Activated T-cell treated with anti-CD3 and anti-CD28 coated beads, Interleukin-2, amount 50 U/mL, for 4 hours (primary cell): Measurements from ENCODE around the gene MAPKBP1. TPM values are rescaled to one million over a fixed set of nuclear protein-coding genes. Genes with fewer than 3 reads are reported as not detected.

Source experiments
- ATAC-seq, 2 donors: fragments of 200-7000 bp; cut with Tn5 transposase; one replicate each; pipeline ENCODE4 v1.10.0; 2021
- DNase-seq: peaks from one replicate; pipeline ENCODE4 v3.0.0-alpha.2; 2020
- H3K27me3 Mint-ChIP-seq: one replicate; pipeline ENCODE4 v1.8.0; 2021; ENCODE audit warnings: low read depth, mixed read lengths
- H3K36me3 Mint-ChIP-seq: one replicate; pipeline ENCODE4 v1.8.0; 2022; ENCODE audit warnings: mixed read lengths; ENCODE audit not compliant: insufficient read depth
- H3K4me1 Mint-ChIP-seq: one replicate; pipeline ENCODE4 v1.8.0; 2021; ENCODE audit warnings: low read depth, mixed read lengths
- H3K4me3 Mint-ChIP-seq: one replicate; pipeline ENCODE4 v1.8.0; 2021; ENCODE audit warnings: mild to moderate bottlenecking, moderate library complexity, mixed read lengths
- H3K9me3 Mint-ChIP-seq: one replicate; pipeline ENCODE4 v1.8.0; 2021; ENCODE audit warnings: mixed read lengths
- total RNA-seq, 3 donors: library from RNA; stranded (reverse); gene quantifications; one replicate each; pipeline ENCODE4 v1.2.1, GENCODE V29; 2021

MAPKBP1 gene
- total RNA-seq, 3 donors from 2014 or later: 21.9 to 23.3 (median 22.5) TPM

DNA sequence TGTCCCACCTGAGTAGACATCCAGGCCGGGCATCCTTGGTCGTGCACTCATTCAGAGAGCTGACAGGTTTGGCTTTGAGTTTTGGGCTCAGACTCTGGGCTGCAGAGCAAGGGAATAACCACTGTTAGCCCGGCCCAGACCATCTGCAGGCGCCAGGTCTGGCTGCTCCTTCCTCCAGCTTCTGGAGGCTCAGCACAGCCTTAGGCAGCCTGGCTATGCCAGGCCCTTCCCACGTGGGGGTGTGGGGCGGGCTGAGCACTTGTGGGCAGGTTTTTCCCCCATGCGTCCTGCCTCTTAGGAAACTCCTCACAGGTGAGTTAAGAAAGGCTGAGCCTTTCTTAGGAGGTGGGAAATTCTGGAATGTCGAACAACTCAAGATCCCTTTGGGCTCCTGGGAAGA, 75.6 kb downstream of the MAPKBP1 start:
- no peaks in the 10 kb centered on the region for H3K27me3 Mint-ChIP-seq
- no peaks in the 10 kb centered on the region for H3K9me3 Mint-ChIP-seq
- H3K4me3 Mint-ChIP-seq: no peak overlapping the region
- no peak for ATAC-seq
- no peaks in the 10 kb centered on the region for H3K4me1 Mint-ChIP-seq
- DNase-seq: no peak
- peaks cover 12% of the 10 kb centered on the region for H3K36me3 Mint-ChIP-seq

DNA sequence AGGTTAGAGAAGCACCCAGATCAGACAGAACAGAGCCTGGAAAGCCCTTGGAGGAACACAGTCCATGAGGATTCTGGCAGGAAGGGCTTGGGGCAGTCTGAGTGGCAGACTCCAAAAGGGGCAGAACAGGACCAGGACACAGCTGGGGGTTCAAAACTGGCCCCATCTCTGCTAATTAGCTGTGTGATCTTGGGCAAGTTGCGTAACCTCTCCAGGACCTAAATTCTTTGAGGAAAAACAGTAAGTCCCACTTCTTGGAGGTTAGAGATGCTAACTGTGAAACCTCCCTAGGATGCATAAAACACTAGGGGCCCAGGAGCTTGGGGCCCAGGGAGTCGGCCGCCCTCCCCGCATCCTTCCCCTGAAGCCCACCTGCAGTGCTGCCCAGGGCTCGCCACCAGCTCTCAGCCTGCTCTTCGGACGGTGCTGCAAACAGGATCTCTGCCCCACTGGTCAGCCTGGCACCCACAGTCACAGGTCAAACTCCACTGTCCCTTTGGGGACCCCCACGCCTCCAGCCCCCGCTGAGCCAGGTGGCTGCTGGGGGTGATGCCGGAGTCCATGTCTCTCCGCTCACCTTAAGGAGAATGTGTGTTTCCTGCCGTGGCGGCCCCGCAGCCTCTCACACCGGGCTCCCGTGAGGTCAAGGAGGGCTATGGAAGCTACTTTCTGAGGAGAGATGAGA, 76.3 kb downstream of the MAPKBP1 start:
- H3K9me3 Mint-ChIP-seq: no peaks in the 10 kb centered on the region
- ATAC-seq (no peak), DNase-seq (no peak)
- no peak overlapping the region for H3K4me3 Mint-ChIP-seq
- H3K4me1 Mint-ChIP-seq: no peaks in the 10 kb centered on the region
- peaks cover 12% of the 10 kb centered on the region for H3K36me3 Mint-ChIP-seq
- no peaks in the 10 kb centered on the region for H3K27me3 Mint-ChIP-seq

DNA sequence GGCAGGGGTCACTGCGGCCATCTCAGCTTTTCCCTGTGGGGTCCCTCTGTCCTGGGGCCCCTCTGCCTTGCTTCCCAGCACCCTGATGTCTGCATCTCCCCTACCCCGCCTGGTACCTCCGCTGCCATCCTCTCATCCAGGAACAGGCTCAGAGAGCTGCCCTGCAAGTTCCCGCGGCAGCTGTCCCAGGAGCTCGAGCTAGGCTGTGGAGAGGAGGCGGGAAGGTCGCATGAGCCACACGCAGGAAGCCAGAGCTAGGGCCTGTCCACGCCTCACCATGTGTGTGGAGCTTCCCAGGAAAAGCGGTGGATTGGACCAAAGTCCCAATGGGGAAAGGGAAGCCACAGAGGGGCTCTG, 76.9 kb downstream of the MAPKBP1 start:
- ATAC-seq: no peak
- no peak for DNase-seq
- H3K27me3 Mint-ChIP-seq: no peaks in the 10 kb centered on the region
- H3K9me3 Mint-ChIP-seq: no peaks in the 10 kb centered on the region
- no peak overlapping the region for H3K4me3 Mint-ChIP-seq
- peaks cover 10% of the 10 kb centered on the region for H3K36me3 Mint-ChIP-seq
- no peaks in the 10 kb centered on the region for H3K4me1 Mint-ChIP-seq

DNA sequence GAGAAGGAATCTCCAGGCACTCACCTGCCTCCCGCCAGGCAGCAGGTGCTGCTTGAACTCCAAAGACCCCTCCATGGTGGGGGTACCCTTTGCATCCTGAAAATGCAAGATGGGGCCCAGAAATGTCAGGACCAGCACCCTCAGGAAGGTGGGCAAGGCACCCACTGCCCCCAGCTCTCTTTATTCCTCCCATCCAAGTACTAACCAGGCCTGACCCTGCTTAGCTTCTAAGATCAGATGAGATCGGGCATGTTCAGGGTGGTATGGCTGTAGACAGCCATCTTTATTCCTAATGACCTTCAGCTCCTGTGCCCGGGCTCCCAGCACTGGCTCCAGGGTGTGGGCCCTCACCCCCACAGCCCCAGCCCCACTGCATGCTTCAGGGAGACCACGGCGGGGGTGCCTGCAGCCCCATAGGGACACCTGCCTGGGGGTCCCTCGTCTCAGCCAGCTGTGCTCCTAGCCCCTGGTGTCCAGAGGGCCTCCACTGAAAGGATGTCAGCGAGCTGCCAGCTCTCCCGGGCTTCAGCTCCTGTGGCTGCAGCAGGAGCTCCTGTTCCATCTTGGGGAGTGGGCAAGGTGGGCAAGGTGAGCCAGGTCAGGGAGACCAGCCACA, 77.6 kb downstream of the MAPKBP1 start:
- H3K27me3 Mint-ChIP-seq: no peaks in the 10 kb centered on the region
- no peak overlapping the region for H3K4me3 Mint-ChIP-seq
- H3K9me3 Mint-ChIP-seq: no peaks in the 10 kb centered on the region
- no peaks in the 10 kb centered on the region for H3K4me1 Mint-ChIP-seq
- no peak for DNase-seq
- no peak for ATAC-seq
- H3K36me3 Mint-ChIP-seq: peaks cover 6% of the 10 kb centered on the region

DNA sequence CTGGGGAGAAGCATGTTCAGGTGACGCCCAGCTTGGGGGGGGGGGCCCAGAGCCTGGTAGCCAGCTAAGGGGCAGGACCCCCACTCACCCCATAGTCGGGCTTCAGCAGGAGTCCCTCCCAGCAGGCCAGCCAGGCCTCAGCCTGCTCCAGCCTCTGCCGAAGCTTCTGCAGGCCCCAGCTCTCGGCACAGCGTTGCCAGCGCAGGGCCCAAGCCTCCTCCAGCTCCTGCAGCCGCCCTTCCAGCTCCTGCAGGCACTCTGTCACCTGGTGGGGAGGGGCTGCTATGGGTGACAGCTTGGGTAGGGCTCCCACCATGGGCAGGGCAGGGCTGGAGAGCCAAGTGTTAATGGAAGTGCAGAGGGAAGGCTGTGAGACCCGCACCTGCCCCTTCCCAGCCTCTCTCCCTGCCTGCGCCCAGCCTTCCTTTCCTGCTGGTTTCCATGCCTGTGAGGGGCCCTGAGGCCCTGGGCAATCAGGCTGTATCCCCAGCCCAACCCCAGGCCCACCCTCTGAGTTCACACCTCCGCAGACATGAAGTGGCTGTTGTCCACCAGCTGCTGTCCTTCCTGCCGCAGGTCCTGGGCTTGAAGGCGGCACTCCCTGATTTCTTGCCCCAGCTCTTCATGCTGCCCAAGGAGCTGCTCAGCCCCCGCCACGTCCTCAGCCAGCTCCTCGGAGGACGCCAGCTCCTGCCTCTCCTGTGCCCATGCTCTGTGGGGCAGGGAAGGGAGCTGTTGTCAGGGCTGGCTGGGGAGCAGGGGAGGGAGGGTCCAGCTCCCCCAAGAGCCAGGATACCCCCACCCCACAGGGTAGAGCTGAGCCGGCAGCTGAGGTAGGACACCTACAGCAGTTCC, 78.7 kb downstream of the MAPKBP1 start:
- no peaks in the 10 kb centered on the region for H3K27me3 Mint-ChIP-seq
- ATAC-seq: no peak
- no peaks in the 10 kb centered on the region for H3K9me3 Mint-ChIP-seq
- no peak overlapping the region for H3K4me3 Mint-ChIP-seq
- H3K36me3 Mint-ChIP-seq: peaks cover 6% of the 10 kb centered on the region
- no peak for DNase-seq
- no peaks in the 10 kb centered on the region for H3K4me1 Mint-ChIP-seq

DNA sequence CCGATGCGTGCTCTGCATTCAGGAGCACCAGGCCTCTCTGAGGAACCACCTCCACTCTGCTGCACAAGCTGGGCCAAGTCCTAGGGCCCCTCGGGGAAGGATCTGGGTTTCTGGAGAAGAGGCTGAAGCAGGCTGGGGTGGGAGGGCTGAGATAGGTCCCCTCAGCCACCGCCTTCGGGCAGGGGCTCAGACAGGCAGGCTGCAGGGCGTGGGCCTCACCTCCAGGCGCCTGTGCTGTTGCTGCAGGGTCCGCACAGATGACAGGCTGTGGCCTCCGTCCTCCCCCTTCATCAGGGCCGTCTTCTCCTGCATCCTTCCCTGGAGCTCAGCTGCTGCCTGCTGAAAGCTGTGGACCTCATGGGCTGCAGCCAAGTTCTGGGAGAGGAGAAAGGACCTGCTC, 79.5 kb downstream of the MAPKBP1 start:
- H3K4me1 Mint-ChIP-seq: no peaks in the 10 kb centered on the region
- ATAC-seq: no peak

DNA sequence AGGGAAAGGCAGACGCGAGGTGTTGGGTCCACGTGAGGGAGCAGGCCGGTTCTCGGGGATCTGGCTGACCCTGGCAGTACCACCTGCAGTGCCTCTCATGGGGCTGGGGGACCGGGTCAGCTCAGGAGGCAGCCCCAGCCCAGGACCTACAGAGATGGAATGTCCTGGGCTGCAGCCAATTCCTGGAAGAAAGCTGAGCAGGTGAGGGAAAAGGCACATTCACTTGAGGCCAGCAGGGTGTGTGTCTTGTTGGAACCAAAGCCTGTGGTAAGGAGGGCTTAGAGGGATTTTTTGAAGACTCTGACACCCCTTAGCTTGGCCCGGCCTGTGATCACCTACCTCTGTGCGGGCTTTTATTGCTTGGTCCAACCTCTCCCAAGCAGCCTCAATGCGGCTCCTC, 80.2 kb downstream of the MAPKBP1 start:
- Mint-ChIP-seq H3K4me3 (no peak overlapping the region), H3K4me1 (no peaks in the 10 kb centered on the region), H3K9me3 (no peaks in the 10 kb centered on the region), H3K27me3 (no peaks in the 10 kb centered on the region), H3K36me3 (no peaks in the 10 kb centered on the region)
- DNase-seq: no peak
- no peak for ATAC-seq

More for the DNA sequence above, 79.5 kb downstream of the MAPKBP1 start:
- no peaks in the 10 kb centered on the region for H3K36me3 Mint-ChIP-seq
- DNase-seq: no peak
- no peaks in the 10 kb centered on the region for H3K27me3 Mint-ChIP-seq
- H3K9me3 Mint-ChIP-seq: no peaks in the 10 kb centered on the region
- no peak overlapping the region for H3K4me3 Mint-ChIP-seq

DNA sequence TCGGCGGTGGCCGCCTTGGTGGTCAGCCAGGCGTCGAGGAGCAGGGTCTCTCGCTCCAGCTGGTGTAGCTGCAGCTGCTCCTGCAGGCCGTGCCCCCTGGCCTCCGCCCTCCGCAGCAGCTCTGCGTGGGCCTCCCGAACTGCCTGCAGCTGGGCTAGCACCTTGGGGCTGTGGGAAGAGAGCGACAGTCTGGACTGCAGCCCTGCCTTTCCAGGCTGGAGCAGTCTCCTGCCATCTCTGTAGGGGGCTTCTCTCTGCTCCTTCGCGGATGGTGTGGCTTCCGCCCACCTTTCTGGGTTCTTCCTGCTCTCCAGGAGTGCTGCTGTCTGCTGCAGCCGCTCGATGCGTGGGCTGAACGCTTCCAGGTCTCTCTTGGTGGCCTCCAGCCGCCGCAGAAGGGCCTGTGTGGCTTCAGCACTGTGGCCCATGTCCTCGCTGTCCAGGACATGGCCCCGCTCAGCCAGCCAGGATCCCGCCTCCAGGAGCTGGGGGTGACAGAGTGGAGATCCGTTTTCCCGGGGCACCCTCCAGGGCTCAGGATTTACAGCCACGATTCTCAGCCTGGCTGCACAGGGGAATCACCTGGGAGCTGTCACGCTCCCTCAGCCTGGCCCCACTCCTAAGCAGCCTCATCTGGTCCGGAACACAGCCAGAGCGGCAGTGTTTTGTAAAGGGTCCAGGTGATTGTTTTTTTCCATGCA, 81.1 kb downstream of the MAPKBP1 start:
- Mint-ChIP-seq H3K27me3 (no peaks in the 10 kb centered on the region), H3K4me1 (peaks cover 5% of the 10 kb centered on the region), H3K9me3 (no peaks in the 10 kb centered on the region), H3K36me3 (no peaks in the 10 kb centered on the region), H3K4me3 (no peak overlapping the region)
- ATAC-seq (no peak), DNase-seq (no peak)

DNA sequence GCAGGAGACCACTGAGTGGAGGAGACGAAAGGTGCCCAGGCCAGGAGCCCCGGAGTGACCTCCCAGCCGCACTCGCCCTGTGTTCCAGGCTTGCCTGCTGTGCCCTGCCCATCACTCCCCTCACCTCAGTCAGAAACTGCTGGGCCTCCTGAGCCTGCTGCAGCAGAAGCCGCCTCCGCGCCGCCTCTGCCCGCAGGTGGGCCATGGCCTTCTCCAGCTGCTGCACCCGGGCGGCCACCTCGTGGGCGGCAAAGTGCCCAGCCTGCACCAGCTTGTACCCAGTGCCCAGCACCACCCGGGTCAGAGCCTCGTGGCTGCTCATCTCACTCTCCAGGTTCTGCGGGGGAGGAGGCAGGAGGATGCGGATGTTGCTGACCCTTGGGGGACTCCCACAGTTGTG, 82.0 kb downstream of the MAPKBP1 start:
- no peak for ATAC-seq
- H3K9me3 Mint-ChIP-seq: no peaks in the 10 kb centered on the region
- H3K36me3 Mint-ChIP-seq: no peaks in the 10 kb centered on the region
- H3K4me3 Mint-ChIP-seq: no peak overlapping the region
- no peaks in the 10 kb centered on the region for H3K27me3 Mint-ChIP-seq
- peaks cover 5% of the 10 kb centered on the region for H3K4me1 Mint-ChIP-seq
- DNase-seq: no peak

DNA sequence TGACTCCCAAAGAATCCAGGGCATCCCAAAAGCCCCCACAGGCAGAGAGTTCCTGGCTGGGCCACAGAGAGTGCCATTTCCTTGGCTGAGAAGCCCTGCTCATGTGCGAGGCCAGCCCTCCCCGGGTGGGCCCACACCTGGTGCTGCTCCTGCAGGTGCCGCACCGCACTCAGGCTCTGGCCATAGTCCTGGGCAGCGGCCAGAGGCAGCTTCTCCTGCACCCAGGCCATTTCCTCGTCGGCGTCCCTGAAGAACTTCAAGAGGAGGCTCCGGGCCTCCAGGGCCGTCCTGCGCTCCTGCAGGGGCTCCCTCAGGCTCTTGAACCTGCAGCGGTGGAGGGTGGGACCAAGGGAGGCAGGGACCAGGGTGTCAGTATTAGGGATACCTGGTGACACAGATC, 82.4 kb downstream of the MAPKBP1 start:
- no peak for DNase-seq
- Mint-ChIP-seq H3K9me3 (no peaks in the 10 kb centered on the region), H3K36me3 (no peaks in the 10 kb centered on the region), H3K4me3 (no peak overlapping the region), H3K4me1 (peaks cover 5% of the 10 kb centered on the region), H3K27me3 (no peaks in the 10 kb centered on the region)
- ATAC-seq: no peak

DNA sequence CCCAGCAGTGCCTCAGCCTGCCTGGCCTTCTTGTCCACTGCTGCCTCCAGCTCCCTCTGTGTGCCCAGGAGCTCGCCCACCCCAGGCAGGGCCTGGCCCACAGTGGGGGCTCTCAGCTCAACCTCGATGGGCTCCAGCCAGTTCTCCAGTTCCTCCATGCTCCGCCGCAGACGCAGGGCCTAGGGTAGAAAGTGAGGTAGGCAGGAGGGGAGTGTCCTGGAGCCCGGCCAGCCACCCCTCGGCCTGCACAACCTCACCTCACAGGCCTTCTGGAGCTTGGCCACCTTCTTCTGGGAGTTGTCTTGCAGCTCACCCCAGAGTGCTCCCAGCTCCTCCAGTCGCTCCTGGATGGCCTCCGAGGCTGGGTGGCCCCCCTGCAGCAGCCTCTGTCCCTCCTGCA, 83.0 kb downstream of the MAPKBP1 start:
- no peaks in the 10 kb centered on the region for H3K27me3 Mint-ChIP-seq
- H3K36me3 Mint-ChIP-seq: no peaks in the 10 kb centered on the region
- H3K4me1 Mint-ChIP-seq: peaks cover 5% of the 10 kb centered on the region
- H3K4me3 Mint-ChIP-seq: no peak overlapping the region
- no peak for ATAC-seq
- H3K9me3 Mint-ChIP-seq: no peaks in the 10 kb centered on the region
- no peak for DNase-seq

DNA sequence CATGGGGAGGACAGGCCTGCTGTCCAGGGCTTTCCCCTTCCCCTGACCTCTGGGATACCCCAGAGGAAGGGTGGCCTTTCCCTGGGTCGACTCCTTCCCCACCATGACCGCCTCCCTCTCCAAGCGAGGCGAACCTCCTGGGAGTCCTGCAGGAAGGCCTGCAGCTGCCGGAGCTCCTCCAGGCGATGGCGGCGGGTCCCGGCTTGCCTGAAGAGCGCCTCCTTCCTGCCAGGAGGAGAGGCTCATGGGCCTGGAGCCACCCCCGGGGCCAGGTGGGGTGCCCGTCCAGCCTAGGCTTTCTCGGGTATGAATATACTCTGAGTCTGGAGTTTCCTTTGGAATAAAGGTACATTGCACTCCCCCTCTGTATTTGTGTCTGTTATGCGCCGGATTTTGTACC, 84.5 kb downstream of the MAPKBP1 start:
- peaks cover 8% of the 10 kb centered on the region for H3K4me1 Mint-ChIP-seq
- ATAC-seq: no peak
- no peaks in the 10 kb centered on the region for H3K36me3 Mint-ChIP-seq
- H3K4me3 Mint-ChIP-seq: no peak overlapping the region
- H3K27me3 Mint-ChIP-seq: no peaks in the 10 kb centered on the region
- DNase-seq: no peak
- H3K9me3 Mint-ChIP-seq: no peaks in the 10 kb centered on the region

DNA sequence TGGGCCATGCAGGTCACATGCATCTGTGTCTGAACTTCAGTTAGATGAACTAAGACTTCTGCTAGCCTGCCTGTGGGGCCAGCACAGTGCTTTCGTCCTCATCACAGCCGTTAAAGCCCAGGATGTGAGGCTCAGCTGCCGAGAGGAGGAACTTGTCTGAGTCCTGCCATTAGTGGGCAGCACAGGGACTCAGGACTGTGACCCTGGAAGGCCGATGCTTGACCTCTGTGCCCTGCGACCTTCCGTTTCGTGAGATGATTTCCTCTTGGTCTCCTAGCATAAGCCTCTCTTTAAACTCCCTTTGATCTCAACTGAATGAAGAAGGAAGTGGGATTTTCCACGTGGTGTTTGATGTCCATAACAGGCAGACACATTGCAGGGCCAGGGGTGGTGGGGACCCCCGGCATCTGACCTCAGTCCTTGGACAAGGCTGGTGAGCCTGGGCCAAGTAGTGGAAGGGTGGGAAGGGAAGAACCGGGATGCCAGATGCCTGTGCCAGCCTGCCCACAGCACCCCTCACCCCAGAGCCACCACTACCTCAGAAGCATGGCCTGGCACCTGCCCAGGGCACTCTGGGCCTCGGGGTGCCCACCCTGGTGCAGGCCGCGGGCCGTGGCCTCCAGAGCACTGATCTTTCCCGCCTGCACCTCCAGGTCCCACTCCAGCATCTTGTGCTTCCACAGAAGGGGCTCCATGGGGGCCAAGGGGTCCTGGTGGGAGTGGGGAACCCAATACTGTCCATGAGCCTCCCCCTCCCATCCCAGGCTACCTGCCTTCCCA, 86.0 kb downstream of the MAPKBP1 start:
- no peak for DNase-seq
- peaks cover 8% of the 10 kb centered on the region for H3K4me1 Mint-ChIP-seq
- H3K36me3 Mint-ChIP-seq: no peaks in the 10 kb centered on the region
- no peak overlapping the region for H3K4me3 Mint-ChIP-seq
- no peaks in the 10 kb centered on the region for H3K27me3 Mint-ChIP-seq
- peak in 1 of 2 donors; percentile 10 for ATAC-seq
- no peaks in the 10 kb centered on the region for H3K9me3 Mint-ChIP-seq
